ENCODE results near the gene NPFFR2. TPM values are rescaled to one million over a fixed set of nuclear protein-coding genes. Genes with fewer than 3 reads are reported as not detected.

The NPFFR2 gene
- total and polyA plus RNA-seq, 9 of the 15 experiments (the other 6 are each of a cell fraction or from before 2014, with no cell fraction given), result 0.15 to 0.98 (median 0.48) TPM

- Histone ChIP-seq H3K4me2 (ENCODE audit: insufficient read depth, low read length) (no peak overlapping the region), H3K4me1 (replicated peaks in 1 of 2; ENCODE audit: control insufficient read depth in 2 of 2, insufficient read depth in 2 of 2, low read length in 2 of 2) (no peaks in the 10 kb centered on the region), H3K79me2 (ENCODE audit: control insufficient read depth, insufficient read depth, low read length) (no peaks in the 10 kb centered on the region), H3K27me3 (ENCODE audit: control insufficient read depth in 2 of 2, insufficient read depth in 2 of 2, low read length in 2 of 2) (no peaks in the 10 kb centered on the region), H4K20me1 (replicated peaks; ENCODE audit: control insufficient read depth, insufficient read depth, low read length) (no peaks in the 10 kb centered on the region), H2AFZ (ENCODE audit: low read depth, low read length) (no peak overlapping the region), H3K27ac (ENCODE audit: extremely low read depth, low read depth, low read length) (no peak overlapping the region), H3K9ac (ENCODE audit: insufficient read depth in 1 of 2, low read depth in 2 of 2, low read length in 2 of 2) (no peak overlapping the region), H3K36me3 (ENCODE audit: control insufficient read depth, insufficient read depth, low read length) (no peaks in the 10 kb centered on the region), H3K4me3 (no peak overlapping the region), H3K9me3 (replicated peaks; ENCODE audit: control insufficient read depth, insufficient read depth, low read depth, low read length) (no peaks in the 10 kb centered on the region), H3K9me1 (ENCODE audit: control insufficient read depth, insufficient read depth, low read length) (no peaks in the 10 kb centered on the region)
- intact Hi-C loops (cut with micrococcal nuclease) (no loop called here), in situ Hi-C loops (cut with MboI) (no loop called here)
- TF ChIP-seq BRD9 (IDR thresholded peaks at IDR 0.05; ENCODE audit: low read depth, partially characterized antibody) (no peak), PRMT5 (CRISPR knock-in tag; IDR thresholded peaks at IDR 0.05) (no peak), CSDE1 (IDR thresholded peaks at IDR 0.05) (no peak), RBM25 (IDR thresholded peaks at IDR 0.05; ENCODE audit: low read depth, low read length, severe bottlenecking) (no peak), ZNF707 (CRISPR knock-in tag; conservative IDR thresholded peaks at IDR 0.05) (no peak), USF1 (CRISPR knock-in tag; IDR thresholded peaks at IDR 0.05) (no peak), ZNF449 (CRISPR knock-in tag; IDR thresholded peaks at IDR 0.05) (no peak), CGGBP1 (CRISPR knock-in tag; IDR thresholded peaks at IDR 0.05) (no peak)
- ChIA-PET CTCF (ENCODE audit: low intra/inter-chr PET ratio) (no interaction called here), POLR2A (no interaction called here)
- DNase-seq (ENCODE audit: extremely low read depth in 1 of 4, low spot score in 3 of 4), result no peak
- no peak for ATAC-seq
- 0% methylated on average over 2 of the region's 2 CpGs for WGBS (ENCODE audit: insufficient coverage, low coverage, missing lambda C conversion rate)
- FAIRE-seq, result no peak
- BruUV-seq (replicated peaks), result no TSS peak
These were observed 39.1 kb upstream of the NPFFR2 start for GRCh38 chr4:71992571-71993312.
